WTC11 (cell line): ENCODE data around the gene CEP57L1.

Experiments used
- SP1 ChIP-seq: sonication (generic); formaldehyde crosslinking; conservative IDR thresholded peaks from 2 replicates; pipeline ENCODE4 v1.8.1; 2022; ENCODE audit warnings: missing genetic modification reagents
- ZNF121 ChIP-seq: sonication (generic); formaldehyde crosslinking; IDR thresholded peaks from 2 replicates; pipeline ENCODE4 v1.8.0; 2023; ENCODE audit warnings: missing genetic modification reagents
- TF ChIP-seq, protein P1 (sequence below): fragments of 250-450 bp; sonication (Bioruptor Pico); IDR thresholded peaks from 2 replicates; pipeline ENCODE4 v2.1.2; 2022; ENCODE audit warnings: mild to moderate bottlenecking, moderate library complexity
- TF ChIP-seq, protein P2 (sequence below): fragments of 200-600 bp; IDR thresholded peaks from 2 replicates; pipeline ENCODE4 v1.8.0; 2022; ENCODE audit warnings: antibody characterized with exemption
- TF ChIP-seq, protein P3 (sequence below): sonication (generic); formaldehyde crosslinking; IDR thresholded peaks from 2 replicates; pipeline ENCODE4 v1.8.0; 2022; ENCODE audit warnings: mild to moderate bottlenecking, missing genetic modification reagents
- TF ChIP-seq, protein P4 (sequence below): sonication (generic); formaldehyde crosslinking; IDR thresholded peaks from 2 replicates; pipeline ENCODE4 v1.8.0; 2022; ENCODE audit warnings: mild to moderate bottlenecking, missing genetic modification reagents

GRCh38 chr6:109197061-109197460, 101.8 kb downstream of the CEP57L1 start:
- TF ChIP-seq, protein P1, sequence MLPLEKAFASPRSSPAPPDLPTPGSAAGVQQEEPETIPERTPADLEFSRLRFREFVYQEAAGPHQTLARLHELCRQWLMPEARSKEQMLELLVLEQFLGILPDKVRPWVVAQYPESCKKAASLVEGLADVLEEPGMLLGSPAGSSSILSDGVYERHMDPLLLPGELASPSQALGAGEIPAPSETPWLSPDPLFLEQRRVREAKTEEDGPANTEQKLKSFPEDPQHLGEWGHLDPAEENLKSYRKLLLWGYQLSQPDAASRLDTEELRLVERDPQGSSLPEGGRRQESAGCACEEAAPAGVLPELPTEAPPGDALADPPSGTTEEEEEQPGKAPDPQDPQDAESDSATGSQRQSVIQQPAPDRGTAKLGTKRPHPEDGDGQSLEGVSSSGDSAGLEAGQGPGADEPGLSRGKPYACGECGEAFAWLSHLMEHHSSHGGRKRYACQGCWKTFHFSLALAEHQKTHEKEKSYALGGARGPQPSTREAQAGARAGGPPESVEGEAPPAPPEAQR = no peak
- TF ChIP-seq, protein P2, sequence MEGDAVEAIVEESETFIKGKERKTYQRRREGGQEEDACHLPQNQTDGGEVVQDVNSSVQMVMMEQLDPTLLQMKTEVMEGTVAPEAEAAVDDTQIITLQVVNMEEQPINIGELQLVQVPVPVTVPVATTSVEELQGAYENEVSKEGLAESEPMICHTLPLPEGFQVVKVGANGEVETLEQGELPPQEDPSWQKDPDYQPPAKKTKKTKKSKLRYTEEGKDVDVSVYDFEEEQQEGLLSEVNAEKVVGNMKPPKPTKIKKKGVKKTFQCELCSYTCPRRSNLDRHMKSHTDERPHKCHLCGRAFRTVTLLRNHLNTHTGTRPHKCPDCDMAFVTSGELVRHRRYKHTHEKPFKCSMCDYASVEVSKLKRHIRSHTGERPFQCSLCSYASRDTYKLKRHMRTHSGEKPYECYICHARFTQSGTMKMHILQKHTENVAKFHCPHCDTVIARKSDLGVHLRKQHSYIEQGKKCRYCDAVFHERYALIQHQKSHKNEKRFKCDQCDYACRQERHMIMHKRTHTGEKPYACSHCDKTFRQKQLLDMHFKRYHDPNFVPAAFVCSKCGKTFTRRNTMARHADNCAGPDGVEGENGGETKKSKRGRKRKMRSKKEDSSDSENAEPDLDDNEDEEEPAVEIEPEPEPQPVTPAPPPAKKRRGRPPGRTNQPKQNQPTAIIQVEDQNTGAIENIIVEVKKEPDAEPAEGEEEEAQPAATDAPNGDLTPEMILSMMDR = no peak
- TF ChIP-seq, protein P3, sequence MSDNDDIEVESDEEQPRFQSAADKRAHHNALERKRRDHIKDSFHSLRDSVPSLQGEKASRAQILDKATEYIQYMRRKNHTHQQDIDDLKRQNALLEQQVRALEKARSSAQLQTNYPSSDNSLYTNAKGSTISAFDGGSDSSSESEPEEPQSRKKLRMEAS (CRISPR knock-in tag) = no peak
- TF ChIP-seq, protein P4, sequence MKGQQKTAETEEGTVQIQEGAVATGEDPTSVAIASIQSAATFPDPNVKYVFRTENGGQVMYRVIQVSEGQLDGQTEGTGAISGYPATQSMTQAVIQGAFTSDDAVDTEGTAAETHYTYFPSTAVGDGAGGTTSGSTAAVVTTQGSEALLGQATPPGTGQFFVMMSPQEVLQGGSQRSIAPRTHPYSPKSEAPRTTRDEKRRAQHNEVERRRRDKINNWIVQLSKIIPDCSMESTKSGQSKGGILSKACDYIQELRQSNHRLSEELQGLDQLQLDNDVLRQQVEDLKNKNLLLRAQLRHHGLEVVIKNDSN (CRISPR knock-in tag) = no peak
- TF ChIP-seq ZNF121 (CRISPR knock-in tag) (no peak), SP1 (CRISPR knock-in tag) (no peak)
